Activated T-cell treated with anti-CD3 and anti-CD28 coated beads, Interleukin-2, amount 50 U/mL, for 24 hours (primary cell): Measurements from ENCODE around the gene CTH.
"Not testable (repeated sequence)": the region's sequence is repeated elsewhere in the genome, so short reads cannot be mapped to it uniquely, and the experiment has no call there.

Source experiments
- DNase-seq: peaks from one replicate; pipeline ENCODE4 v3.0.0-alpha.2; 2020
- H3K27ac Mint-ChIP-seq: 2 replicates; pipeline ENCODE4 v1.8.0; 2020; ENCODE audit warnings: mild to moderate bottlenecking, mixed read lengths
- H3K27me3 Mint-ChIP-seq: 2 replicates; pipeline ENCODE4 v1.8.0; 2020; ENCODE audit warnings: mixed read lengths
- H3K36me3 Mint-ChIP-seq: 2 replicates; pipeline ENCODE4 v1.8.0; 2020; ENCODE audit warnings: low read depth, mixed read lengths
- H3K4me1 Mint-ChIP-seq: 2 replicates; pipeline ENCODE4 v1.8.0; 2020; ENCODE audit warnings: low read depth, mixed read lengths
- H3K4me3 Mint-ChIP-seq: 2 replicates; pipeline ENCODE4 v1.8.0; 2020; ENCODE audit warnings: mild to moderate bottlenecking, moderate library complexity, mixed read lengths
- H3K9me3 Mint-ChIP-seq: 2 replicates; pipeline ENCODE4 v1.8.0; 2020; ENCODE audit warnings: mixed read lengths

Gene CTH

DNA sequence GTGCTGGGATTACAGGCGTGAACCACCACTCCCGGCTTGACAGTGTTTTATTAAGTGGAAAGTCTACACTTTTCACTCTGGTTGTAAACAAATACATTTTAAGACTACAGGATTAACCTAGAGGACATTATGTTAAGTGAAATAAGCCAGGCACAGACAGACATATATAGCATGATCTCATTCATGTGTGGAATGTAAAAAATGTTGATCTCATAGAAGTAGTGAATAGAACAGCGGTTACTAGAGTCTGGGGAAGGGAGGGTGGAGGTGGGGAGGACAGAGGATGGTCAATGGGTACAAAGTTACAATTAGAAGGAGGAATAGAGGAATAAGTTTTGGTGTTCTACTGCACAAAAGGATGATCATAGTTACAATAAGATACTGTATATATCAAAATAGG lies 16.9 kb downstream of the CTH start:
- H3K27ac Mint-ChIP-seq, result no peak overlapping the region
- H3K4me3 Mint-ChIP-seq, result no peak overlapping the region
- H3K9me3 Mint-ChIP-seq, result no peaks in the 10 kb centered on the region
- peaks cover 50% of the 10 kb centered on the region for H3K36me3 Mint-ChIP-seq
- DNase-seq, result no peak
- H3K27me3 Mint-ChIP-seq, result no peaks in the 10 kb centered on the region
- H3K4me1 Mint-ChIP-seq, result peaks cover 2% of the 10 kb centered on the region

DNA sequence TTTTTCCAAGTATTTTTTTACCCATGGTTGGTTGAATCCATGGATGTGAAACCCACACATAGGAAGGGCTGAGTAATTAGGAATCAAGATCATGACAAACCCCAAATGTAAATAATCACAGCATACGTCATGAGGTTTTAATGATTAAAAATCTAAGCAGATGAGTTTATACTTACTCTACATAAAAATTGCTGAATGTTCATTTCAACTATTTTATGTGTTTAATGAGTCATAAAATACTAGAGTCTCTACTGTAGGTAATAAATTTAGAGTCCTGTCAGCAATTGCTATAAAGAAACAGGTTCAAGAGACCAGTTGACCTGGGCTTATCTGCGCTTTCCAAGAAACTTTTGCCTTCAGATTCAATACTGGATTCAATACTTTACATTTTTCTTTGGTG lies 18.2 kb downstream of the CTH start:
- Mint-ChIP-seq H3K36me3 (peaks cover 51% of the 10 kb centered on the region), H3K27me3 (no peaks in the 10 kb centered on the region), H3K27ac (no peak overlapping the region), H3K4me3 (no peak overlapping the region), H3K9me3 (no peaks in the 10 kb centered on the region), H3K4me1 (peaks cover 2% of the 10 kb centered on the region)
- DNase-seq, result no peak

DNA sequence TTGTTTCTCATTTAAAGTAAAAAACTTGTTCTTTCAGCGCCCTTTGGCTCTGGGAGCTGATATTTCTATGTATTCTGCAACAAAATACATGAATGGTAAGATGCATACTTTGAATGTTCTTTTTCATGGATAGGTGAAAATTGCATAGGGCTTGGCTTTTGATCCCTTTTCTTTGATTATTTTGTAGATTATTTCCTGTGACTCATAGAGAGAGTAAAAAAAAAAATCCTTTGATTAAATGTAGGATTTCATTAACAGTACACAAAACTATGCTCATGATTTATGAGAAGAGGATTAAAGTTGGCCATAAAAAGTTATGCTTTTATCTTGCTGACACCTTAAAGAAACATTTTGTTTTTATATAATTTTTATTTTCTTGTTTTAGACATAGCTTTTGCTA lies 18.7 kb downstream of the CTH start:
- Mint-ChIP-seq H3K4me1 (peaks cover 2% of the 10 kb centered on the region), H3K36me3 (peaks cover 51% of the 10 kb centered on the region), H3K9me3 (no peaks in the 10 kb centered on the region), H3K27ac (no peak overlapping the region), H3K27me3 (no peaks in the 10 kb centered on the region), H3K4me3 (no peak overlapping the region)
- DNase-seq, result no peak

DNA sequence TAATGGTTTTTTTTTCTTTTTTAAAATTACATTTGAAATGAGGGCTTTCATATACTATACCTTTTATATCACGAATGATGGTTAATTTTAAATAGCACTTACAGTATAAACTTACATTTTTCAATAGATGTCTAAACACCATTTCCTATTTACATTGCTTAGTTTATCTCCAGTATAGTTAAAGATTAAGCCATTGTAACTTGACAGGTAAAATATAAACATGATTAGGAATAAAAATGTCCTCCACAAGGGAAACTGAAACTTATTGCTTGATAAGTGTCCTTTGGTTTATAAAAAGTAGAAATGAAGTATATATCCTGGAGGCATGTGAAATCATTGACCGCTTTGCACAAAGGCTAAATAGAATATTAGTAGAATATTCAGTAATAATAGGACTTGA lies 20.2 kb downstream of the CTH start:
- peaks cover 56% of the 10 kb centered on the region for H3K36me3 Mint-ChIP-seq
- H3K9me3 Mint-ChIP-seq, result no peaks in the 10 kb centered on the region
- peaks cover 2% of the 10 kb centered on the region for H3K4me1 Mint-ChIP-seq
- H3K4me3 Mint-ChIP-seq, result no peak overlapping the region
- no peak for DNase-seq
- no peak overlapping the region for H3K27ac Mint-ChIP-seq
- H3K27me3 Mint-ChIP-seq, result no peaks in the 10 kb centered on the region

DNA sequence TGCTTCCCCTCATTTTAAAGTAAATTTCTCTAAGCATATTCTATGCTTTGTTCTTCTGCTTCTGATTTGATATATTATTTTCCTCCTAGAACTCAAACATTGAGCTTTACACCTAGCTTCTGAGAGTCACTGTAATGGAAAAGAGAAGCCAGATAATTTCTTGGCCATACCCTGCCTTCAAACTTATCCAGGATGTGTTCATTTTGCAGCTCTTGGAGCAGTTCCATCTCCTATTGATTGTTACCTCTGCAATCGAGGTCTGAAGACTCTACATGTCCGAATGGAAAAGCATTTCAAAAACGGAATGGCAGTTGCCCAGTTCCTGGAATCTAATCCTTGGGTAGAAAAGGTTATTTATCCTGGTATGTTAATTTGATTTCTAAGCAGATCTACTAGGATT lies 20.8 kb downstream of the CTH start:
- Mint-ChIP-seq H3K27me3 (no peaks in the 10 kb centered on the region), H3K36me3 (peaks cover 56% of the 10 kb centered on the region), H3K4me3 (no peak overlapping the region), H3K9me3 (no peaks in the 10 kb centered on the region), H3K27ac (no peak overlapping the region), H3K4me1 (peaks cover 2% of the 10 kb centered on the region)
- no peak for DNase-seq

DNA sequence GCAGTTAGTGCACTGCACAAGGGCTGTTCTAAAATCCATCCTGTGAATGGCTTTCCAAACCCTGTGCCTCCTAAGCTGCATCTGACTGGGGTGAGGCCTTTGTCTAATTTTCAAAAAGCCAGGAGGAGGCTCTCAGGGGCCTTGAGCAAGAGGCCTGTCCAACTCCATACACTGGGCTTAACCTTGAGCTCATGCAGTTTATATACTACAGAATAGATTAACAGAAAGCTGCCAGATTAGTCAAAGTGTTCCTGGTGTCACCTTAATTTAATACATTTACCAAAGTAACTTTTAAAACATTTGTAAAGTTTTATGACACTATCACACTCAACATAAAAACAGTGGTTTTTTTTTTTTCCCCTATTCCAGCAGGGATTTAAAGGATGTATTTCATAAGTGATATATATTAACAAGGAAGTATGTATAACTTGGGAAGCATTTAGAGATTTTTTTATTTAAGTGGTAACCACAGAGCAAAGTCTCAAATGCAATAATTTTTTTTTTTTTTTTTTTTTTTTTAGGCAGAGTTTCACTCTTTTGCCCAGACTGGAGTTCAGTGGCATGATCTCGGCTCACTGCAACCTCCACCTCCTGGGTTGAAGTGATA lies 23.3 kb downstream of the CTH start:
- H3K27me3 Mint-ChIP-seq, result no peaks in the 10 kb centered on the region
- no peak for DNase-seq
- H3K9me3 Mint-ChIP-seq, result no peaks in the 10 kb centered on the region
- no peak overlapping the region for H3K4me3 Mint-ChIP-seq
- H3K27ac Mint-ChIP-seq, result no peak overlapping the region
- peaks cover 60% of the 10 kb centered on the region for H3K36me3 Mint-ChIP-seq
- H3K4me1 Mint-ChIP-seq, result peaks cover 21% of the 10 kb centered on the region

DNA sequence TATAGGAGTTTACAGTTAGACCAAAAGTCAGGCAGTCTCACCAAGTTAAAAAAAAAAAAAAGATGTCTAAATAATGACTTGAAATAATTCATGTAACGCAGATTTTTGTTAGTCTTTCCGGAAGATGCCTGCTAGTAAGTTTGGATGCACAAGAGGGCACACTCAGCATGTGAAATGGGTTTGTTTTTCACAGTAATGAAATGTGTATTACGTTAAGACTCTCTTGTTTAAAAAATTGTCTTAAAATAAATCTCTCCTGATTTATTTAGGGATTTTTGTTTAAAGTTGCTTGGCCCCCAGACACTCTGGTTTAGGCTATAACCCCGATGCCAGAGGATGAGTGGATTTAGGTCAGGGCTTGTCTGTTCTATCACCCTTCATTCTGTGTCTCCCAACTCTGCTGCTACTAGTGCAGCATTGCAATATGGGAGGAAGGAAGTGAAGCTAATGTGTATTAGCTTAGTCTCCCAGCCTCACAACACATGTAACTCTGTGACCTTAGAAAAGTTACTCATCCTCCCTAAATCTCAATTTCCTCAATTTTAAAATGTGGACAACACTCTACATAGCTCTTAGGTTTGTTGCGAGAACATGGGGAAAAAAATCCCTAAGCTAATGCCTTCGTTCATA lies 25.7 kb downstream of the CTH start:
- H3K36me3 Mint-ChIP-seq, result peaks cover 55% of the 10 kb centered on the region
- H3K4me3 Mint-ChIP-seq, result no peak overlapping the region
- no peaks in the 10 kb centered on the region for H3K27me3 Mint-ChIP-seq
- no peak overlapping the region for H3K27ac Mint-ChIP-seq
- H3K4me1 Mint-ChIP-seq, result peaks cover 20% of the 10 kb centered on the region
- no peaks in the 10 kb centered on the region for H3K9me3 Mint-ChIP-seq
- DNase-seq, result no peak

DNA sequence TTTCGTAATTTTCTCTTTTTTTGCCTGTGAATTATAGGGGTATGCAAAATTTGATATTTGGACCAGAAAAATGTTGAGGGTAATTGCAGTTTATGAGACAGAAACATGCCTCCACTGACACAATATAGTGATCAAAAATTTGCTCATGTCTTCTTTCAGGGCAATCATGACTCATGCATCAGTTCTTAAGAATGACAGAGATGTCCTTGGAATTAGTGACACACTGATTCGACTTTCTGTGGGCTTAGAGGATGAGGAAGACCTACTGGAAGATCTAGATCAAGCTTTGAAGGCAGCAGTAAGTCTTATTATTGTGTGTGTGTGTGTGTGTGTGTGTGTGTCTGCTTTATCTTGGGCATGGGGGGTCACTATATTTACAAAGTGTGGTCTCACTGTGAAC lies 27.5 kb downstream of the CTH start:
- DNase-seq, result no peak
- Mint-ChIP-seq H3K27me3 (no peaks in the 10 kb centered on the region), H3K9me3 (no peaks in the 10 kb centered on the region), H3K4me1 (peaks cover 20% of the 10 kb centered on the region), H3K27ac (peak overlapping the region; percentile 74), H3K4me3 (no peak overlapping the region), H3K36me3 (peaks cover 40% of the 10 kb centered on the region)

DNA sequence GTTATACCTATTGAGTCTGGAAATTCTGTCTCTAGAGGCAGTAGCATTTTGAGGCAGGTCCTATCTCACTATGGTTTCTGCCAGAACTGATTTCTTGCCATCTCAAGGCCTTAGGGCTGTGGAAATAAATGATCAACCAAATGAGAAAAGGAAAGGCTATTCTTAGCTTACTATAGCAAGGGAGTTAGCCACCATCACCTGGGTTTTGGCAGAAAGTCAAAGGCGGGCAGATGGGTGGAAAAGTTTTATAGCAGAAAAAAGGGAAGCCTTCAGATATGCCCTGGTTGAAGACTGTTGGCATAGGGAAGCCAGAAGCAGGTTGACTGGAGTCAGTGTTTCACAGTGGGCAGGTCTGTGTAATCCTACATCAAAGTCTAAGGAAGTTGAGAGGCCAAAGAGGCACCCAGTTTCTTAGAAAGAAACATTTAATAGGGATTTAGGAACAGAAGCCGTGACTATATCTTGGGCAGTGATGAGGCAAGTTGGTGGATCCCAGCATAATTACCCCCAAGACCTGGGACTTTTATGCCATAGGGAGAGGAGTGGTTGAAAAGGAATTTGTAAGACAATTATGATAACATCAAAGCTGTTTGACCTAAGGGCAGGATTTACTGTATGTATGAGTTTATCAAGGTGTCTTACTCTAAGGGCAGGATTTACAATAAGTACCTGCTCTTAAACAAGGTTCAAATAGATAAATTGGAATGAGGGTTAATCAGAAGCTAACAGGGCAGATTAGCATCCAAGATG lies 29.7 kb downstream of the CTH start:
- H3K9me3 Mint-ChIP-seq, result no peaks in the 10 kb centered on the region

DNA sequence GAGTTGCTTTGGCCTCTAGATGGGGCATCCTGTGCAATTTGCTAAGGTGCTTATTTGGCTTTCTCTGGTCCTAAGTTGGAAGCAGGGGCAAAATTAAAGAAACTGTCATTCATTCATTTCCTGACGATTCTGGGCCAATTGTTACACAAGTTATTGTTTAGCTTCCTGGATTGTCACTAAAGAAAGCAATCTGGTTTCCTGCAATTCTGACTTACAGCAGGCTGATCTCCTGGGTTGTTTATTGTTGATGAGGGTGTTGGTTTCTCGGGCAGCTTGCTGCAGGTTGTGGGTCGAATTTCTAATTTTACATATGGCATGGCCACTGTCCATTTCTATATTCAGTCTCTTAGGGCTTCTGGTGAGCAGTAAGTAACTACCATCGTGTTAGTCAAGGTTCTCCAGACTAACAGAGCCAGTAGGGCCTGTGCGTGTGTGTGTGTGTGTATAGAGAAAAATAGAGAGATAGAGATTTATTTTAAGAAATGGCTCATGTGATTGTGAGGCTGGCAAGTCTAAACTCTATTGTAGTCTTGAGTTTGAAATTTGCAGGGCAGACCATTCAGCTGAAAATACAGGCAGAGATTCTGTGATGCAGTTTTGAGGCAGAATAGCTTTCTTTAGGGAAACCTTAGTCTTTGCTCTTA lies 30.4 kb downstream of the CTH start:
- Mint-ChIP-seq H3K27ac (no peak overlapping the region), H3K27me3 (no peaks in the 10 kb centered on the region), H3K4me1 (peaks cover 20% of the 10 kb centered on the region), H3K36me3 (peaks cover 17% of the 10 kb centered on the region), H3K9me3 (no peaks in the 10 kb centered on the region), H3K4me3 (no peak overlapping the region)
- no peak for DNase-seq

More for the DNA sequence above, 29.7 kb downstream of the CTH start:
- Mint-ChIP-seq H3K4me1 (peaks cover 20% of the 10 kb centered on the region), H3K36me3 (peaks cover 24% of the 10 kb centered on the region), H3K27ac (no peak overlapping the region), H3K4me3 (no peak overlapping the region), H3K27me3 (no peaks in the 10 kb centered on the region)
- no peak for DNase-seq

DNA sequence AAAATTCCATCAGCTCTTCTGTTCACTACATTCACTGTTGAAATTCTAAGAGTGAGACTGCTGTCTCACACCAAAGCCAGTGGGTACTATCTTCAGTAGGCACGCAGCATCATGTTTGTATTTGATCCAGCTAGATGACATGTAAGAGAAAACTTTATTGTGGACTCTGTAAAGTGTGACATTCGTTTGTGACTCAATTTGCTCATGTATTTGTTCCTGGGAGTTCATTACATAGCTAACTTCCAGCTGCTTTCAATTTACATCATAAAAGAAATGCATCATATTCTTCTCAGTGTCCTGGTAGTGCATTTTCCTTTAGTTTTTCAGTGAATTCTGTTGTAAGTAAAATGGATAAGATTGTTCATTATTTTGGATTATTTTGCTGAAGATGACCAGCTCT lies 31.4 kb downstream of the CTH start:
- DNase-seq, result no peak
- Mint-ChIP-seq H3K4me1 (peaks cover 17% of the 10 kb centered on the region), H3K4me3 (no peak overlapping the region), H3K27me3 (no peaks in the 10 kb centered on the region), H3K36me3 (peaks cover 14% of the 10 kb centered on the region), H3K27ac (no peak overlapping the region), H3K9me3 (no peaks in the 10 kb centered on the region)

DNA sequence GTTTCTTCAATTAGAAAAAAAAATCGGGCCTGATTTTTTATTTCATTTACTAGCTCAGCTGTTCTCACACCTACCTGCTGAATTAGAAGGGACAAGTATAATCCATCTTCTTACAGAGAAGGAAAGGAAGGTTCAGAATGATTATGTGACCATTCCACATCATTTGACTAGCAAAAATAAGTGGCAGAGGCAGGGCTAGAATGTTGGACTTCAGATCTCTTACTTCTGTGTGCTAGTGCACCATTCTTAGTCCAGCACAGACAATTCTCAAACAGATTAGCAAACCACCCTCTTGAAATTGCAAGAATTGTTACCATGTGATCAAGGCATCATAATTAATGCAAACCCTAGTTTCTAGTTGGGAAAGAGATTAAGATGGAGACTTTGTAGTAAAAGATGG lies 32.7 kb downstream of the CTH start:
- Mint-ChIP-seq H3K36me3 (peaks cover 8% of the 10 kb centered on the region), H3K9me3 (no peaks in the 10 kb centered on the region), H3K27ac (no peak overlapping the region)

DNA sequence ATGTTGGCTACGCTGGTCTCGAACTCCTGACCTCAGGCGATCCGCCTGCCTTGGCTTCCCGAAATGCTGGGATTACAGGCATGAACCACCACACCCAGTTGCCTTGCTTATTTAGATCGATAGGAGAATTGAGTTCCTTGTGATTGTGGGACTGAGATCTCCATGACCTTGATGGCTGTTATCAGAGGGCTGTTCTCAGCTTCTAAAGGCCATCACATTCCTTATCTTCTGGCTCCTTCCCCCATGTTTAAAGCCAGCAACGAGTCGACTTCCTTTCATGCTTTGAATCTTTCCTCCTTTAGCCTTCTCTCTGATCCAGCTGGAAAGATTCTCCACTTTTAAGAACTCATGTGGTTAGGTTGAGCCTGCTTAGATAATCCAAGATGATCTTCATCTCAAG lies 38.0 kb downstream of the CTH start:
- no peaks in the 10 kb centered on the region for H3K27me3 Mint-ChIP-seq
- H3K9me3 Mint-ChIP-seq, result no peaks in the 10 kb centered on the region
- no peak overlapping the region for H3K4me3 Mint-ChIP-seq
- peaks cover 9% of the 10 kb centered on the region for H3K4me1 Mint-ChIP-seq
- no peak for DNase-seq
- no peaks in the 10 kb centered on the region for H3K36me3 Mint-ChIP-seq
- no peak overlapping the region for H3K27ac Mint-ChIP-seq

More for the DNA sequence above, 32.7 kb downstream of the CTH start:
- Mint-ChIP-seq H3K4me3 (no peak overlapping the region), H3K27me3 (no peaks in the 10 kb centered on the region), H3K4me1 (peaks cover 5% of the 10 kb centered on the region)
- DNase-seq, result no peak

DNA sequence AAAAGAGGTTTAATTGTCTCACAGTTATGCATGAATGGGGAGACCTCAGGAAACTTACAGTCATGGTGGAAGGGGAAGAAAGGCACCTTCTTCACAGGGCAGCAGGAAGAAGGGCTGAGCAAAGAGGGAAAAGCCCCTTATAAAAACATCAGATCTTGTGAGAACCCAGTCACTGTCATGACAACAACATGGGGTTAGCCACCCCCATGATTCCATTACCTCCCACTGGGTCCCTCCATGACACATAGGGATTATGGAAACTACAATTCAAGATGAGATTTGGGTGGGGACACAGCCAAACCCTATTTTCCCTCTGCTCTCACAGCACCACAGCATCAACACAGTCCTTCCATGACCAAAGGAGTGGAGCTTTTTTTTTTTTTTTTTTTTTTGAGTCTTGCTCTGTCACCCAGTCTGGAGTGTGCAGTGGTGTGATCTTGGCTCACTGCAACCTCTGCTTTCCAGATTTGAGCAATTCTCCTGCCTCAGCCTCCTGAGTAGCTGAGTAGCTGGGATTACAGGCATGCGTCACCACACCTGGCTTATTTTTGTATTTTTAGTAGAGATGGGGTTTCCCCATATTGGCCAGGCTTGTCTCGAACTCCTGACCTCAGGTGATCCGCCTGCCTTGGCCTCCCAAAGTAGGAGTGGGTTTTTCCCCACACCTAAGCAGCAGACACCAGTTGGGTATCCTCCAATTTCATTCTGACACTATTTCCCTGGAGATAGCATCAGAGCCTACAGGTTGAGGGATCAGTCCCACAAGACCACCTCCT lies 41.3 kb downstream of the CTH start:
- peak overlapping the region; percentile 85 for H3K27ac Mint-ChIP-seq
- H3K9me3 Mint-ChIP-seq, H3K27me3 Mint-ChIP-seq, H3K4me1 Mint-ChIP-seq, H3K4me3 Mint-ChIP-seq, DNase-seq, H3K36me3 Mint-ChIP-seq: not testable (repeated sequence)
